Fibroblast of skin of left quadriceps (primary cell): Measurements from ENCODE around the gene MICOS13.
"Not testable (repeated sequence)": the region's sequence is repeated elsewhere in the genome, so short reads cannot be mapped to it uniquely, and the experiment has no call there.

Experiments used
- DNase-seq, 2 experiments: peaks; one replicate each; pipeline ENCODE4 v3.0.0-alpha.2; 2013; ENCODE audit warnings: low read depth in 2 of 2

MICOS13 gene

GRCh38 chr19:5680437-5681368, at the start of gene MICOS13, which contains the start of gene HSD11B1L:
Gene MICOS13 (minus strand): TSS chr19:5680516. CDS start chr19:5680486, 30 bp downstream.
Gene HSD11B1L (plus strand): TSS chr19:5681027. CDS start chr19:5684833, 3,806 bp downstream.
- DNase-seq = peak; percentile 97 to 98

- no peak for DNase-seq
Measured at GRCh38 chr19:5727453-5728050, 47.2 kb upstream of the MICOS13 start.

DNA sequence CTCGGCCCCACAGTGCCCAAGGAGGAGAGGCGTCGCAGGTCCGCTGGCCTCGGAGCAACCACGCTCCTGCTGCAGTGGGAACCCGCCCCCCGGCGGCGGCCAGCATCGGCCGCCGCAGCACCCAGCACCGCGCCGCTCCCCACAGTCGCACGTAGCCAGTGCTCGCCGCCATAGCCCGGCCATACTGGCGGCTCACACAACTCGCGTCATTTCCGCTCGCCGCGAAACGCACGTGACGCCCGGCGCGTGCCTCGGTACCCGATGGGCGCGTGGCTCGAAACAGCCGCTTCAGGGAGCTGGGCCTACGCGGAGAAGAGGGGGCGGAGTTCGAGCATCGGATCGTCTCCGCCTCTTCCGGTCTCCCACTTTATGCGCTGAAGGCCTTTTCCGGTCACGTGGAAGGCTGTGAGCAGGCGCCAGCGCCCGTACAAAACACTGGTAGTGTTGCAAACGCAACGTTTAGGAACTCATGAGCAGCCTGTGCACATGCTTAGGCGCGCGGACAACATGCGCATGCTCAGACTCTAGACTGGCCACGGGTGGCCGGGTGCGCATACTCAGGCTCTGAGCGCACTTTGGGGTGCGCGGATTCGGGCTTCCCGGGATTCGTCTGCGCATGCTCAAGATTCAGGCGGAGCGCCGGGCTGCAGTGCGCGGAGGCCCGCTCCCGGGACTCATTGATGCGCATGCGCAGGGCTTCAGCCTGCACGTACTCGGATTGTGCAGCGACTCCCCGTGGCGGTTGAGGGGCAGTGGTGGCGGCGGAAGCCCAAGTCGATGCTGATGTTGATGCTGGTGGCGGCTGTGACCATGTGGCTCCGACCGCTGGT, 39.9 kb upstream of the MICOS13 start, which contains the start of the genes CATSPERD and LONP1:
CATSPERD (plus strand) TSS at position 677 of the 830 bp plus-strand sequence; CDS start at position 778, 101 bp downstream.
LONP1 (minus strand) TSS at position 186 of the 830 bp plus-strand sequence; CDS start at position 172, 14 bp downstream.
- peak; percentile 98 for DNase-seq

GRCh38 chr19:5719274-5719960, 39.1 kb upstream of the MICOS13 start:
- no peak for DNase-seq

GRCh38 chr19:5718579-5719273, 38.4 kb upstream of the MICOS13 start:
- DNase-seq = peak; percentile 84 to 85

- no peak for DNase-seq
Measured at GRCh38 chr19:5718037-5718578, 37.8 kb upstream of the MICOS13 start.

GRCh38 chr19:5717215-5717935, 37.1 kb upstream of the MICOS13 start:
- no peak for DNase-seq

- no peak for DNase-seq
Measured at GRCh38 chr19:5714816-5715215, 34.5 kb upstream of the MICOS13 start.

- DNase-seq = no peak
Measured at GRCh38 chr19:5713228-5713627, 32.9 kb upstream of the MICOS13 start.

GRCh38 chr19:5711713-5712161, 31.4 kb upstream of the MICOS13 start:
- DNase-seq = no peak

DNA sequence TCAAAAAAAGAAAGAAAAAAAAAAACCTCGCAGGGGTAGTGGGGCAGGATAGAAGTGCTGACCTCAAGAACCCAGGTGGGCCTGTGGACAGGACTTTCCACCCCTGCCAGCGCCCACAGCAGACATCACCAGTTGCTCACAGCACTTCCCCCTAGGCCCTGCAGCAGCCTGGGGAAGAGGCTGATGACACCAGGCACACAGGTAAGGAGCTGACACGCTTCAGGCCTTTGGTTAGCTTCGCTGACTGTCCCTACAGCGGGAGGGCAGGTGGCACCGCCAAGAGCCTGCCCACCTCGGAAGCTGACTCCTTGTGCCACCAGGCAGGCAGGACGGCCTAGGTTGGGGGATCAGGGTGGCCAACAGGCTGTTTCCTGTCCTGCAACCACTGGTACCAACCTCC, 30.7 kb upstream of the MICOS13 start:
- no peak for DNase-seq

DNA sequence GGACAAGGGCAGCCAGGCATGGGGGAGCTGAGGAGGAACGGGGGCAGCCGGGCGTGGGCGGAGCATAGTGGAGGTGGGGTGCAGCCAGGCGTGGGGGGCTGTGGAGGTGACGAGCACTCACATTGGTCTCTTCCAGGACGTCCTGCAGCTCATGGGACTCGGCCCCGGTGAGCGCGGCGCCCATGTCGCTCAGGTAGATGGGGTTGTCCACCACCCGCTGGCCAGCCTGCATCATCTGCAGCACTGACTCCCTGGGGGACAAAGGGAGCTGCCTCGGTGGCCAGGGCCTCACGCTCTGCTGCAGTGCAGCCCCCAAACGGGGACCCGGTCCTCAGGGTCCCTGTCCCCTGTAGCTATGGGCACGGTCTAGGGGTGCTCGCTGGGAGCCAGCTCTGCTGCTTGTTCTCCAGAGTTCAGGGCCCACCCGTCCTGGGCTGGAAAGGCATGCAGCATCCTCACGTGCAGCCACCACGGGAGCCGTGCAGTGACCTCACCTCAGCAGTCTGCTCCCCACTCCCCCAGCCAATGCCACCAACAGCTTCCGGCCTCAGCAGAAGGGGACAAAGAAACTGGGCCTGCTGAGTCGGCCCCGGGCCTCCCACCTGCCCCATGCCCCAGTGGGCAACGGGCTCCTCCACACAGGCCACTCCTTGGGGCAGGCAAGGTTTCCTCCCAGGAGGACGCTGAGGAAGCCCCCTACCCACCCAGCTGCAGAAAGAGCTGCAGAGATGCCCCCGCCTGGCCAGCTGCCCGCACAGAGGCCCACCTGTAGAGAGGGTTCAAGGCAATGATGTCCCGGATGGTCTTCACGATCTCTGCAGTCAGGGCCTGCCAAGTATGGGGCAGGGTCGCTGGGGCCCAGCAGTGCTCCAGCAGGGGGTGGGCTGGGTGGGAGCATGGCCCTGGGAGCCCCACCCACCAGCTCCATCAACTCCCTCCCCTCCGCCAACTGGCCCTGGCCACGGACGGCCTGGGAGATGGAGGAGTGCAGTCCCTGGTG, 27.6 kb upstream of the MICOS13 start:
- no peak for DNase-seq

GRCh38 chr19:5706876-5707573, 26.7 kb upstream of the MICOS13 start:
- no peak for DNase-seq

DNA sequence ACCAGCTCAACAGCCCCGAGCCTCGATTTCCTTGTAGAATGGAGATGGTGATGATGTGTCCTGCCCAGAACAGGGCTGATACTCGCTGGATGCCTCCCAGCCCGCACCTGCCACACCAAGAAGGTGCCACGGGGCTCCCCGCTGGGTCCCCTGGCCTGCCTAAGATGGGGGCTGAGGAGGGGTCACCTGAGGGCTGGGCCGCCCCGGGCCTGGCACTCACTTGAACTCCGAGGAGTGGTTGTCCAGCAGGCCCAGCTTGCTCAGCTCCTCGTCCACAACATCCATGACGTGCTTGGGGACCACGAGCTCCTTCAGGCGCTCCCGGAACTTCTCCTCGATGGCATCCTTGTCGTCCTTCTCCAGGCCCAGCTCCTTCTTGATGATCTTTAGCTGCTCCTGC, 25.2 kb upstream of the MICOS13 start:
- no peak for DNase-seq

- no peak for DNase-seq
Measured at GRCh38 chr19:5703819-5704818, 23.8 kb upstream of the MICOS13 start.

- DNase-seq = not testable (repeated sequence)
Measured at GRCh38 chr19:5702053-5702410, 21.7 kb upstream of the MICOS13 start.
